ENCODE measurements around the gene TRAIP. TPM values are rescaled to one million over a fixed set of nuclear protein-coding genes. Genes with fewer than 3 reads are reported as not detected.
A peak's percentile ranks its signal among the peaks of the same experiment; 100 is the strongest.
"Not testable (repeated sequence)": the region's sequence is repeated elsewhere in the genome, so short reads cannot be mapped to it uniquely, and the experiment has no call there.

The TRAIP gene
- 5.1 TPM for polyA plus RNA-seq (2013, experiment 1 of 2; ENCODE audit: insufficient read length)
- polyA plus RNA-seq (2013, experiment 2 of 2; ENCODE audit: insufficient read length): 4.2 TPM

DNA sequence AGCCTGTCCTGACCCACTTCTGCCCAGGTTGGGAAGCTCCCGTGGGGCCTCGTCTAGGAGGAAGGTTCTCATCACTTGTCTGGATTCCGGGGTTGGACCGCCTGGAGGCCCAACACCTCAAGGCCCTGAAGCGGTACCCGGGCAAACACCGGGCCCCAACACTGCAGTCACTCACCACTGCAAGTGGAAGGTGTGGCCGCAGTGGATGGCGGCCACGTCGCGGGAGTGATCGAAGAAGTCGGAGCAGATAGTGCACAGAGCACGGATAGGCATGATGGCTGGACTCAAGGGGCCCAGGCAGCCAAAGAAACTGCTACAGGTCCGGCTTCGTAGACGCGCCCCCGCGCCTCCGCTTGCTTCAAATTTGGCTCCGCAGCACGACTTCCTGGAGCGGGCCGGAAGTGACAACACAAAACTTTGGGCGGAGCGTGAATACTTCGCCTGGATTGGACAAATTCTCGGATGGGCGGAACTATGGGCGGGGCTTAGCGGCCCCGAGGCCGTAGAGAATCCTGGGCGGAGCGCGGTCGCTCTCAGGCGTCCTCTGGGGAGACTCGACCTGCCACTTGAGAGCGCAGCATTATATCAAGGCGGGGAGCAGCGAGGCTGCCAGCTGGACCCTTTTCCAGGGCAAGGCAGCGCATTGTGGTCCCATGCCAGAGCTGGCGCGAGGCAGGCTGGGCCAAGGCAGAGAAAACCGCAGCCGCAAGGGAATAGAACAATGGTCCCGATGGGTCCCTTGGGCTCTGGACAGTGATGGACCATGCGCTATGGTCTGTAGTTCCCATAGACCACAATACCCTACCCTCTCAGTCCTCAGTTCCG lies at the start of gene TRAIP:
TRAIP (minus strand) TSS at position 384 of the 825 bp plus-strand sequence; CDS start at position 273, 111 bp downstream.
- DNase-seq: peak; percentile 92

- not testable (repeated sequence) for DNase-seq
Observed at GRCh38 chr3:49904448-49904847, 48.1 kb upstream of the TRAIP start.

DNA sequence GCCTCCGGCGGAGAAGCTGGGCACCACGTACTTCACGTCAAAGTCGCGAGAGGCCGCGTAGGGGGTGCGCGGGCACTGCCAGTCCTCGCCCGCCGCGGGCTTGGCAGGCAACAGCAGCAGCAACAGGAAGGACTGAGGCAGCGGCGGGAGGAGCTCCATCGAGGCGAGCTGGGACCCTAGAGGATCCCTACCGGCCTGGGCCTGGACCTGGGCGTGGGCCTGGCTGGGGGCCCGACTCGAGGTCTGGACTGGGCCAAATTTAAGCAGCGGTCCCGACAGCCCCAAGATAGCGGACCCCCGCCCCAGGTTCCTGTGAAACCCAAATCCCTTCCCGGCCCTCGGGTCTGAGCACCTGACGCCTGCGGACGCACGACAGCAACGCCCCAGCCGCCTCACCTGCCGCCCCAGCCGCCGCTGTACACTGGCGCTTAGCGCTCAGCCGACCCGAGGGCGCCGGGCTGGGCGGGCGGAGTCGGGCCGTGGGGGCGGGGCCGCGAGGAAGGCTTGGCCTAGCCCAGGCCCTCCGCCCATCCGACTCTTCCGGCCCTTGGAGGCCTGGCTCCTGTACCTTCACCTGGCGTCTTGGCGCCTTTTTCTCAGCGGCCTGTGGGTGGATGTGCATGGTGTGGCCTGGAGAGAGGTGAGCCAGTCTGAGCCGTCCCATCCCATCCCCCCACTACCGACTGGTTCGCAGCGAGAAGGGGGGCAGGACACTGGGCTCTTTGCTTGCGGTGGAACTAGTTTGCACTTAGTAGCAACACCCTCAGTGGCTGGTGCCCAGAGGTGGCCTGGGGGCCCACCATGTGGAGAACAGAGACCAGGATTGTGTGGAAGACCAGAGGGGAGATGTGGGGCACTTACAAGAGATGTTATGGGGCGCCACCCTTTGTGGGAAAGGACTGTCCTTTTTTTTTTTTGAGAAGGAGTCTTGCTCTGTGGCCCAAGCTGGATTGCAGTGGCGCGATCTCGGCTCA lies 47.4 kb upstream of the TRAIP start, which contains the start of gene MST1R:
MST1R (minus strand) TSS at position 423 of the 974 bp plus-strand sequence; CDS start at position 159, 264 bp downstream.
- peak; percentile 7 for DNase-seq

DNA sequence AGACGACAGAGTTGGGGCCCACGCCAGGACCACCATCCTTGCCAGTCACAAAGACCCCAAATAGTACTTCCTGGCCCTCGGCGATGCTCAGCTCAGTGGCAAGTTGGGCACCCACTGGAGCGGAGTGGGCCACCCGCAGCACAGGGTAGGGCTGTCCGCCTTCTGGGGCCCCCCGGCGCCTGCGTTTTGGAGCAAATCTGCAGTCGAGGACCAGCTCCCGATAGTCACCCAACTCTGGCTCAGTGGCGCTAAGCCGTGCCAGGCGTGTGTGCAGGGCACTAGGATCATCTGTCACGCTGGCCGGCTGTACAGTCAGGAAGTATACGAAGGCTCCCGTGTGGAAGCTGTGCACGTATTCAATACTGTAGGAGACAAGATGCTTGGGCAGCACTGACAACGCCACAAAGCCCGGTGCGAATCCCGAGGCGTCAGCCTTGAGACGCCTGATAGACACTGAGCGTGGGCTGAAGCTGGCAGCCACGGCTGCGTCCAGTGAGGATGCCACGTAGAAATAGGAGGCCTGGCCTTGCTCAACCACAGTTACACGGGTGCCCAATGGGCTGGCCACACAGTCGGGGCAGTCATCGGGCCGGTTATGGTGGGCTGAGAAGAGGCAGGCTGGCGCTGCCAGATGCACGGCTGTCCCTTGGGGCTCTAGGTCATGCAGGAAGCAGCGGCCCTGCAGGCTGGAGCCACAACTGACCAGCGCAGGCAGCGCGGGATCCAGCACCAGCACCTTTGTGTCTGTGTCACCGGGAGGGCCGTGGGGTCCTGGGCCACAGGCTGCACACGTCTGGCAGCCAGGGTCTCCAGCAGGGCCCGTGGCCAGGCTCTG lies 46.4 kb upstream of the TRAIP start:
- no peak for DNase-seq

DNA sequence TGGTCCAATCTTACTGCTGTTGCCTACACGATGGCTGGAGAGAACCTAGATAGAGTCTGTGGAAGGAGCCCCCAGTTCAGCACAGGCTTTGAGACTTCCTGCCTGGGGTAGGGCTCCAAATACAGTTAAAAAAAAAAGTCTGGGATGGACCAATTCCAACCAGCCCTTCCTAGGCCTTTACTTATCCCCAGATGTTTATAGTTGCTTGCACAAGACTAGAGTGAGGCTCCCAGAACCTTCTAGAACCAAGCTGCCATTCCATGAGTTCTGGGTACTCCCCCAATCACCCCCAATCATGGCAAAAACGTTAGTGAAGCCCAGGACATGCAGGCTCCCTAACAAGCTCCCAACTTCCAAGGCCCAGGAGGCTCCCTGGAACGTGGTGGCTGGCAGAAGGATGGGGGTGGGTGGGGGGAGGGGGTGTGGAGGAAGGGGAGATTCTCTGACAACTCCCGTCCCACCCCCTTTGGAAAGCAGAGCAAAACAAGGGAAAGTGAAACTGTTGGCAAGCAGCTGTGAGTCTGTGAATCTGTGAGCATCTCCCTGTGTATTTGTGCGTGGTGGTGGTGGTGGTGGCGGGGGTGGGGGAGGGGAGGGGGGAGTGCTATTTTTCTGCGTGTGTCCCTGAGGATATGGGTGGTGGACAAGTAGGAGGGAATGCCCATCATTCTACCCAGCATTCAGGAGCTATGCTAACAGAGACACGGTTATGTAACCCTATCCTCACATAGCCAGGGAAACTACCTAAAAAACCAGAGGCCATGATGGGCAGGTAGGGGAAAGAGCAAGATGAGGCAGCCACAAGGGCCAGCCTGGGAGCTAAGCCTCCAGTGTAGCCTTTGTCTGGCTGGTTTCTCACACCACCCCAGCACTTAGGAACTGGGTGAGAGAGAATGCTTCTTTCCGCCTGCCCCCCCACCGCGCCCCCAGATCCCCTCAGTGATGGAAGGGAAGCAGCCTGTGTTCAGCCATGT lies 45.3 kb upstream of the TRAIP start:
- DNase-seq: peak; percentile 18

DNA sequence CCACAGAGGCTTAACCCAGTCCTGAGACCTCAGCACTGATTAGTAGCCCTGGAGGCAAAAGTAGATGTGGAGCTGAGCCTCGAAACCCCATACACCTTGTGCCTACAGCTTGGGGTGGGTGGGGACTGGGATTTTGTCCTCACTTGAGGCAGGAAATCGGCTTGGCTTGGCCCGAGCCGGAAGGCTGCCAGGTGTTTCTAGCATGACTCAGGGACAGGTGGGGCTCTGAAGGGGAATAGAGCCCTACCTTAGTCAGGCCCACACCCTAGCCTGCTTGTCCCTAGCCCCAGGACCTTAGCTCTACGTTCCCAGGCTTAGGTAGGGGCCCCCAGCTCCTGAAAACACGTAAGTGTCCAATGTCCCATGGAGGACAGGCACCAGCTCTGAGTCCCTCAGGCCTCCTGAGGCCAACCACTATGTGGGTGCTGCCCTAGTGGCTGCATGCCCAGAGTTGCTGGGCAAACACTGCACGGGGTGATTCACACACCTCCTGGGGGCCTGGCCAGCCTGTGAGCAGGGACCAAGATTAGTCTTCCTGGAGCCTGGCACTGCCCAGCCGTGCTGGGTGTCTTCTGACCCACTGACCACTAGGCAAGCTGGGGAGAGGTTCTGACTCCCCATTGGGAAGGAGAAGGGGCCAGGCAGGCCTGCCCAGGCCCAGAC lies 44.3 kb upstream of the TRAIP start:
- peak; percentile 15 for DNase-seq

- no peak for DNase-seq
Observed at GRCh38 chr3:49899815-49900214, 43.5 kb upstream of the TRAIP start.

DNA sequence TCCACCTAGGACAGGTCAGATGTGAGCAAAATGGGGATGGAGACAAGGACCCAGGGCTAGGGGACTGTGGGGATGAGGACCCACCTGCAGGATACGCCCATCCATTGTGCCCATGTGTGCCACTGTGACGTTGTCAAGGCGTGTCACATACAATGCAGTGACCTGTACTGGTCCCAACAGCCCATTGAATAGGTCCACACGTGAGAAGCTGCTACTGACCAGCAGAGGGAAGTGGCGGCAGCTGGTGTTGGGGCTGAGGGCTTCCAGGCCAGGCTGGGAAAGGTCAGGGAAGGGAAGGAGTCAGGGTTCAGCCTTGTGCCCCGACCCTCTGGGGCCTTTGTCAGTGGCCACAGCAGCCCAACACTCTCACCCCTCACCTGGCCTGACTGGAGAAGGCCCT lies 42.6 kb upstream of the TRAIP start:
- no peak for DNase-seq

- no peak for DNase-seq
Observed at GRCh38 chr3:49896345-49896744, 40.0 kb upstream of the TRAIP start.

DNA sequence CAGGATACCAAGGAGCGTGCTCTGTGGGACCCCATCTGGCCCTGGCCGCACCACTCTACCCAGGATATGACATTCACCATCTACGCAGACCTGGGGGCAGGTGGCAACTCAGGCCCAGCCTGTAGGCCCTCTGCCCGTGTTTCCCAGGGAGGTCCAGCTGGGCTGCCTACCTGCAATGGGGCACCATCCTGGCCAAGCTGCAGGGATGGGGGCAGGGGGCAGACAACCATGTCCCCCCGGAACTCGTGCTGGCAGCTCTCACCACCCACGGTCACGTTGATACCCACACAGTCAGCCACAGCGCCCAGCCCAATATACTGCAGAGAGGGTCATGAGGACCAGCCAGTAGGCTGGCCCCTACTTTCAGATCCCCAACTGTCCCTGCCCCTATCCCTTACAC lies 39.4 kb upstream of the TRAIP start:
- DNase-seq: no peak

DNA sequence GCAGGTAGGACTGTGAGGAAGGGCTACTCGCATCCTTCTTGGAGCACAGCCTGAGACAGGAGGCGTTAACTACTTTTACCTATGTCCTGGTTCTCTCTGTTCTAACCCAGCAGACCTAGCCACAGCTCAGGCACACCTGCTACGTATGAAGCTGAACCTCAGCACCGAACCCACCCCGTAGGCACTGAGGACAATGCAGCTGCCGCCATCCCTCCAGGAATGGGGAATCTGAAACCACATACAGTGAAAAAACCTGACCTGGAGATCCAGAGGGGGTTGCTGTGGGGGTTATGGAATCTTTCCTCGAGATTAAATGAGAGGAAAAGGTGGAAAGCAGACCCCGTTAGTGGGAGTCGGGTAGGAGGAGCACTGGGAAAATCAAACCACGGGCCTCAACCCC lies 32.9 kb upstream of the TRAIP start:
- no peak for DNase-seq

DNA sequence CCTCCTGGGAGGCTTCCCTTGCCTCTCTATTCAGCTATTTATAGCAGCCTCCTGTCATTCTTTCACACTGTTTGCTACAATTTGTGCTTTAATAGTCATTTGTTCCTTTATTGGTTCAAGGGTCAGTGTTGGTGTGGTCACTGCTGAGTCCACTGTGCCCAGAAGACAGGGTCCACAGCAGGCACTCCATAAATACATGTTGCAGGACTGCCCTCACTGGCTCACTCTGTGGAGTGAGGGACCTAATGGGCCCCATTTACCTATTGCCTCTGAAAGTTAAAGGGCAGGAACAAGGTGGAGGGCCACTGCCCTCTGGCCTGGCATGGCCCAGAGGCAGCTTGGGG lies 30.5 kb upstream of the TRAIP start:
- no peak for DNase-seq

GRCh38 chr3:49883998-49884397 lies 27.6 kb upstream of the TRAIP start:
- no peak for DNase-seq

- no peak for DNase-seq
Observed at GRCh38 chr3:49882166-49882565, 25.8 kb upstream of the TRAIP start.

GRCh38 chr3:49880581-49881315 lies 24.4 kb upstream of the TRAIP start:
- no peak for DNase-seq

- no peak for DNase-seq
Observed at GRCh38 chr3:49879721-49880120, 23.4 kb upstream of the TRAIP start.

- no peak for DNase-seq
Observed at GRCh38 chr3:49878686-49879085, 22.3 kb upstream of the TRAIP start.

- no peak for DNase-seq
Observed at GRCh38 chr3:49877716-49878115, 21.4 kb upstream of the TRAIP start.

DNA sequence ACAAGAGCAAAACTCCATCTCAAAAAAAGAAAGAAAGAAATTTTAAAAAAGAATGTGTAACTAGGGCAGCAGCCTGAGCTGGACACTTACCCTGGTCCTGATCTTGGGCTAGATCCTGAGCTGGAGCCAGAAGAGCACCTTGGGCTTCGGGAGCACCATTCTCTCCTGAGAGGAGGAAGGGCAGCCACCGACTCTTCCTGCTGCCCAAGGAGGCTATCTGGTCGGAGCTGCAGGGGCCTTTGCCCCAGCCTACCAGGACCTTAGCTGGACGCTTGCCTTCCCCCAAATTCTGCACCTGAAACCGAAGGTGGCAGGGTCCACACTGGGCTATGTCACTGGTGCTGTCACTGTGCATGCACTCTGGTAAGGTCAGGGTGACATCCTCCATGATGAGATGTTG lies 20.2 kb upstream of the TRAIP start:
- no peak for DNase-seq

GRCh38 chr3:49873623-49874022 lies 17.3 kb upstream of the TRAIP start:
- DNase-seq: no peak

All from fibroblast of skin of scalp (primary cell).